HepG2 (cell line): Measurements from ENCODE around the gene PDZD7. TPM values are rescaled to one million over a fixed set of nuclear protein-coding genes. Genes with fewer than 3 reads are reported as not detected.

Source experiments
- ATAC-seq: fragments of 200-7000 bp; cut with Tn5 transposase; 3 replicates; pipeline ENCODE4 v1.9.1; 2020; ENCODE audit warnings: mild to moderate bottlenecking, moderate library complexity
- BruUV-seq: library from RNA; stranded (reverse); fragments of 400-500 nt; replicated peaks from 2 replicates; lab custom pipeline; 2021; lab: Mats Ljungman, UMichigan
- CTCF ChIA-PET: fragments of 300-600 bp; formaldehyde crosslinking; extraction: SDS; loops from one replicate; lab custom pipeline; 2021; ENCODE audit warnings: low total read pairs, inconsistent platforms, low intra/inter-chr PET ratio; lab: Yijun Ruan, JAX
- POLR2A ChIA-PET: fragments of 350-600 bp; sonication (Branson Sonifier 250); formaldehyde crosslinking; loops from one replicate; lab custom pipeline; 2020; ENCODE audit warnings: antibody characterized with exemption, inconsistent platforms; lab: Yijun Ruan, JAX
- DNase-seq: peaks from one replicate; pipeline ENCODE4 v3.0.0-alpha.2; 2015; ENCODE audit warnings: low spot score
- FAIRE-seq: peaks from 3 replicates; lab custom pipeline; 2011; peaks lifted over from hg19 to GRCh38; lab: Jason Lieb, UNC
- H2AFZ ChIP-seq: one replicate; pipeline ENCODE4 v1.6.1; 2011; ENCODE audit warnings: low read length, inconsistent platforms
- H3K27ac ChIP-seq: fragments of 300-600 bp; 3 replicates; pipeline ENCODE4 v1.8.0; 2011; ENCODE audit warnings: mixed run types, mild to moderate bottlenecking, mixed read lengths, low read length, inconsistent platforms; ENCODE audit not compliant: insufficient read depth; ENCODE audit errors: extremely low read length
- H3K27me3 ChIP-seq, 2 experiments: fragments of 200-600 bp in 1 of 2; 2 replicates in 1 of 2; 3 replicates in 1 of 2; pipeline versions ENCODE4 v1.6.0 to v1.8.0; 2011; ENCODE audit warnings: low read length in 2 of 2, mild to moderate bottlenecking in 2 of 2, moderate library complexity in 2 of 2, inconsistent platforms in 1 of 2; ENCODE audit not compliant: insufficient read depth in 2 of 2, control insufficient read depth in 1 of 2
- H3K36me3 ChIP-seq, 2 experiments: fragments of 200-600 bp in 1 of 2; replicated peaks in 1 of 2; 2 replicates in 1 of 2; 3 replicates in 1 of 2; pipeline versions ENCODE4 v1.5.1 to v1.8.0; 2011; ENCODE audit warnings: low read length in 2 of 2, inconsistent platforms in 1 of 2; ENCODE audit not compliant: insufficient read depth in 2 of 2, control insufficient read depth in 1 of 2
- H3K4me1 ChIP-seq: 2 replicates; pipeline ENCODE4 v1.5.1; 2012; ENCODE audit warnings: low read length, inconsistent platforms; ENCODE audit not compliant: insufficient read depth
- H3K4me2 ChIP-seq: 2 replicates; pipeline ENCODE4 v1.6.0; 2011; ENCODE audit warnings: low read depth, low read length, inconsistent platforms
- H3K4me3 ChIP-seq, 3 experiments: fragments of 200-600 bp in 1 of 3; sonication (generic), shearing (Covaris generic) in 1 of 3; replicated peaks in 1 of 3; 2 replicates each; pipeline ENCODE4 v1.5.1; 2011 to 2016; ENCODE audit warnings: low read length in 3 of 3, inconsistent platforms in 2 of 3, low read depth in 2 of 3, mild to moderate bottlenecking in 2 of 3, control low read depth in 1 of 3, mixed read lengths in 1 of 3; ENCODE audit not compliant: insufficient read depth in 1 of 3
- H3K79me2 ChIP-seq: one replicate; pipeline ENCODE4 v1.6.1; 2011; ENCODE audit warnings: low read length, inconsistent platforms; ENCODE audit not compliant: insufficient read depth
- H3K9ac ChIP-seq: 2 replicates; pipeline ENCODE4 v1.6.0; 2011; ENCODE audit warnings: mild to moderate bottlenecking, low read depth, low read length, inconsistent platforms; ENCODE audit not compliant: insufficient read depth
- H3K9me3 ChIP-seq: 2 replicates; pipeline ENCODE4 v1.5.1; 2012; ENCODE audit warnings: mild to moderate bottlenecking, low read length
- H4K20me1 ChIP-seq: 2 replicates; pipeline ENCODE4 v1.6.0; 2011; ENCODE audit warnings: inconsistent platforms, mild to moderate bottlenecking, low read length, moderate library complexity; ENCODE audit not compliant: insufficient read depth
- DMTF1 ChIP-seq: sonication (generic); formaldehyde crosslinking; IDR thresholded peaks from 2 replicates; pipeline ENCODE4 v1.4.0; 2020; ENCODE audit warnings: mild to moderate bottlenecking, missing genetic modification reagents
- NRL ChIP-seq: sonication (generic); formaldehyde crosslinking; IDR thresholded peaks from 2 replicates; pipeline ENCODE4 v1.5.0; 2020; ENCODE audit warnings: missing genetic modification reagents, mild to moderate bottlenecking, moderate library complexity, borderline replicate concordance
- ZNF276 ChIP-seq: sonication (generic); formaldehyde crosslinking; IDR thresholded peaks from 2 replicates; pipeline ENCODE4 v1.4.0; 2020; ENCODE audit warnings: mild to moderate bottlenecking, low read depth, missing genetic modification reagents
- whole genome bisulfite sequencing: methylation state at CpG from one replicate; pipeline ENCODE4 v1.1.6; 2017; ENCODE audit warnings: low lambda C conversion rate; 5-methylcytosine and 5-hydroxymethylcytosine counted together
- in situ Hi-C: cut with HindIII; loops from 2 replicates; pipeline ENCODE4 v1.10.0; 2017; ENCODE audit warnings: low pct_unique_long_range_greater_than_20kb; ENCODE audit not compliant: extremely low pct_ligation_motif_present
- intact Hi-C: fragments of 100-400 bp; cut with micrococcal nuclease; formaldehyde crosslinking; loops from one replicate; pipeline ENCODE4 v1.10.0; 2022; ENCODE audit not compliant: unreplicated experiment
- polyA plus RNA-seq, 8 experiments: library from polyadenylated mRNA; depleted of rRNA in 3 of 8; stranded (reverse) in 7 of 8; unstranded in 1 of 8; fragments of >200 nt; fragmentation: Illumina TruSeq in 4 of 8; extraction: Trizol in 4 of 8; gene quantifications; 2 replicates each; pipeline versions ENCODE4 v1.2.1 to v1.2.3, GENCODE V29; 2011 to 2016; ENCODE audit warnings: low read depth in 4 of 8, missing spikeins in 1 of 8, mixed read lengths in 1 of 8; ENCODE audit not compliant: insufficient read depth in 1 of 8
- total RNA-seq, 5 experiments: library from RNA; depleted of rRNA; stranded (reverse); fragments of >200 nt; fragmentation: Illumina TruSeq; extraction: Trizol; gene quantifications; 2 replicates each; pipeline ENCODE4 v1.2.3, GENCODE V29; 2016; ENCODE audit warnings: low read depth in 1 of 5

PDZD7 gene
- total and polyA plus RNA-seq, 2 of the 13 experiments (the other 11 are each of a cell fraction or from before 2014, with no cell fraction given): 0.58 to 0.73 TPM

- in situ Hi-C loops (loop anchor here (5.0 kb wide), 1 partner anchor 37 kb away; no protein-coding TSS in a partner anchor), intact Hi-C loops (loop anchor here (5.0 kb wide), 1 partner anchor 37 kb away; no protein-coding TSS in a partner anchor)
- Histone ChIP-seq H3K36me3 (peaks cover 0 to 4% of the 10 kb centered on the region in 2 experiments; a peak in 1 of 5 replicates), H3K79me2 (no peaks in the 10 kb centered on the region), H3K4me2 (peak overlapping the region; percentile 96), H3K4me1 (peaks cover 64% of the 10 kb centered on the region)
- DNase-seq (no peak), FAIRE-seq (no peak), ATAC-seq (peak; percentile 3; the same call in 2 of the 3 replicates)
- POLR2A ChIA-PET: interaction anchor here (0.6 to 4.6 kb wide), 11 partner anchors 11 to 118 kb away, joined by 3 to 51 read pairs (median 5); partner anchors contain the start of genes KAZALD1, LZTS2 and SLF2
- BruUV-seq: no TSS peak
- TF ChIP-seq DMTF1 (CRISPR knock-in tag) (no peak), NRL (0 out of 2 replicates have a peak, but pooled peaks have one; percentile 53), ZNF276 (CRISPR knock-in tag) (no peak)
- TF ChIP-seq, all 625 proteins: peak for 1
- H3K27me3 ChIP-seq: no peaks in the 10 kb centered on the region; a peak in 1 of 5 replicates
- H4K20me1 ChIP-seq: no peaks in the 10 kb centered on the region
- no peaks in the 10 kb centered on the region for H3K9me3 ChIP-seq
- H3K4me3 ChIP-seq: peak overlapping the region; percentile 73 to 80 (median 74); a peak in 5 of 6 replicates
- no peak overlapping the region for H3K27ac ChIP-seq
- H3K9ac ChIP-seq: peak overlapping the region; percentile 27
- CTCF ChIA-PET: no interaction called here
- H2AFZ ChIP-seq: no peak overlapping the region
- WGBS: 16% methylated on average over 4 of the region's 25 CpGs
These were observed 317 bp downstream of the PDZD7 start for GRCh38 chr10:101030496-101031127.
